ENCODE measurements around the gene ANKRD44.

The ANKRD44 gene

DNA sequence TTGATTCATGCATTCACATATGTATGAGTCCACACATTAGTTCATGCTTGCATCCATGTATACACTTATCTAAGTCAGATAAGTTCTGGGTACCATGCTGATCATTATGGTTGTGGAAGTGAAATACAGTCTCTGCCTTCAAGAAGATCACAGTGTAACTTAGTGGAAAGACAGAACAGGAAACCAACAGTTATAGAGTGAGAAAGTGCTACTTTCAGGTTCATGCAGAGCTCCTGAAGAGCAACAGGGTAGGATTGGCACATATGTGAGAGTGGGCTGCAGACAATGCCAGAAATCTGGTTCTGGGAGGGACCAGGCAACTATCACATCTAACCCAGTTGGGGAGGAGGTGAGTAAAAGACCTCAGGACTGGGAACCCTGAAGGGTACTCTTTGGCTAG, 348.7 kb downstream of the ANKRD44 start:
- Histone ChIP-seq H3K4me3 (ENCODE audit: low read length) (no peak overlapping the region), H3K27me3 (ENCODE audit: control insufficient read depth, low read length) (peaks cover 8% of the 10 kb centered on the region; the same call in 1 of the 2 replicates), H3K4me1 (ENCODE audit: control insufficient read depth, low read length) (no peaks in the 10 kb centered on the region), H3K9me2 (replicated peaks; ENCODE audit: control insufficient read depth, low read length) (no peaks in the 10 kb centered on the region), H3K4me2 (ENCODE audit: low read length) (no peak overlapping the region), H3K9me3 (ENCODE audit: control insufficient read depth, insufficient read depth, low read length) (no peaks in the 10 kb centered on the region), H4K20me1 (ENCODE audit: control insufficient read depth, insufficient read depth, low read depth, low read length) (no peaks in the 10 kb centered on the region), H3F3A (ENCODE audit: control insufficient read depth, insufficient read depth) (no peaks in the 10 kb centered on the region), H3K27ac (ENCODE audit: low read depth, low read length) (no peak overlapping the region), H3K36me3 (ENCODE audit: control insufficient read depth, low read length) (no peaks in the 10 kb centered on the region), H3K79me2 (ENCODE audit: control insufficient read depth, low read length) (no peaks in the 10 kb centered on the region)
- TF ChIP-seq EZH2phosphoT487 (IDR thresholded peaks at IDR 0.05; ENCODE audit: borderline replicate concordance, low read length): no peak
- TF ChIP-seq, protein P1, sequence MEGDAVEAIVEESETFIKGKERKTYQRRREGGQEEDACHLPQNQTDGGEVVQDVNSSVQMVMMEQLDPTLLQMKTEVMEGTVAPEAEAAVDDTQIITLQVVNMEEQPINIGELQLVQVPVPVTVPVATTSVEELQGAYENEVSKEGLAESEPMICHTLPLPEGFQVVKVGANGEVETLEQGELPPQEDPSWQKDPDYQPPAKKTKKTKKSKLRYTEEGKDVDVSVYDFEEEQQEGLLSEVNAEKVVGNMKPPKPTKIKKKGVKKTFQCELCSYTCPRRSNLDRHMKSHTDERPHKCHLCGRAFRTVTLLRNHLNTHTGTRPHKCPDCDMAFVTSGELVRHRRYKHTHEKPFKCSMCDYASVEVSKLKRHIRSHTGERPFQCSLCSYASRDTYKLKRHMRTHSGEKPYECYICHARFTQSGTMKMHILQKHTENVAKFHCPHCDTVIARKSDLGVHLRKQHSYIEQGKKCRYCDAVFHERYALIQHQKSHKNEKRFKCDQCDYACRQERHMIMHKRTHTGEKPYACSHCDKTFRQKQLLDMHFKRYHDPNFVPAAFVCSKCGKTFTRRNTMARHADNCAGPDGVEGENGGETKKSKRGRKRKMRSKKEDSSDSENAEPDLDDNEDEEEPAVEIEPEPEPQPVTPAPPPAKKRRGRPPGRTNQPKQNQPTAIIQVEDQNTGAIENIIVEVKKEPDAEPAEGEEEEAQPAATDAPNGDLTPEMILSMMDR (IDR thresholded peaks at IDR 0.05; ENCODE audit: low read depth, low read length, poor library complexity, severe bottlenecking): no peak

DNA sequence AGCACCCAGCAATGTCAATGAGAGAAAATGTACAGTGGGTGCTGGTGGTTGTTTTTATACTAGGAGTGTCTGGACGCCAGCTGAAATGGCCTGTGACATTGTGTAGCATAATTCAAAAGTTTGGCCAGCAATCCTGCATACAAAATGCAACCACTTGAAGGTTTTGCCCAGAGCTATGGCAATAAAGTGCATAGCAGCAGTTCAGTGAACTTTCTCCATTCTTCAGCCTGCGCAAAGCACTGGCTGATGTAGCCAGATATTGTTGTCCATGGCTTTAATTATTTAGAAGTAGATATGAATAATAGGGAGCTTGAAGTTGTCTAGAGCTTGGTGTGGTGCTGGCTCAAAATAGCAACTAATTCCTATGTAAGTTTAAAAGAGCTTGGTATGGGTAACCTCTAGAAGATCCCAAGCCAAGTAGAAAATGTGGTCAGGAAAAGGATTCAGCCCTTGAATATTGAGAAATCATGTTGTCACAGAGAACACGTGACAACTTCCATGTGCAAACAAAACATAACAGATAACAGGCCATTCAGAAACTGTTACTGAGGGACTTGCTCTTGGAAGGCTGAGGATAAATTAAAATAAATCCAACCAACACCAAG, 350.7 kb downstream of the ANKRD44 start:
- TF ChIP-seq EZH2phosphoT487 (IDR thresholded peaks at IDR 0.05; ENCODE audit: borderline replicate concordance, low read length): no peak
- TF ChIP-seq, protein P1 (IDR thresholded peaks at IDR 0.05; ENCODE audit: low read depth, low read length, poor library complexity, severe bottlenecking): no peak
- no peak overlapping the region for H3K4me3 ChIP-seq (ENCODE audit: low read length)

DNA sequence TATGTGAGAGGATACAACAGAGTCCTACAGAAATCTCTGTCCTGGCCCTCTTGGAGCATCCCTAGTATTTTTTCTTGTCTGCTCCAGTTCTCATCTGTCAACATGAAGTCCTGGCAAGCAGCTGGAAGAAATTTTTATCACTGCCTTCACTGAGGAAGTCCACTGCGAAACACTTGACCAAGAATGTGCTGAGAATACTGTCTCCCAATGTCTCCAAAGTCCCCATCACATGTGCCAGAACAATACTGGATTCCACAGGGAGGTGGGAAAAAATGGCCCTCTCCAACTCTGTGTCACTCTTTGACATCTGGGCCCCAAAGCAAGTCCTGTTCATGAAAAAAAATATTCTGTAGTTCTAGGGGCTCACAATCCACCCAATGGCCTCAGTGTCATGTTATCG, 351.3 kb downstream of the ANKRD44 start:
- Histone ChIP-seq H3K9me2 (replicated peaks; ENCODE audit: control insufficient read depth, low read length) (no peaks in the 10 kb centered on the region), H3K27ac (ENCODE audit: low read depth, low read length) (no peak overlapping the region), H3F3A (ENCODE audit: control insufficient read depth, insufficient read depth) (no peaks in the 10 kb centered on the region), H3K79me2 (ENCODE audit: control insufficient read depth, low read length) (no peaks in the 10 kb centered on the region), H3K4me2 (ENCODE audit: low read length) (no peak overlapping the region), H3K36me3 (ENCODE audit: control insufficient read depth, low read length) (no peaks in the 10 kb centered on the region), H3K9me3 (ENCODE audit: control insufficient read depth, insufficient read depth, low read length) (no peaks in the 10 kb centered on the region), H3K27me3 (ENCODE audit: control insufficient read depth, low read length) (peaks cover 8% of the 10 kb centered on the region; the same call in 1 of the 2 replicates), H3K4me3 (ENCODE audit: low read length) (no peak overlapping the region), H4K20me1 (ENCODE audit: control insufficient read depth, insufficient read depth, low read depth, low read length) (no peaks in the 10 kb centered on the region), H3K4me1 (ENCODE audit: control insufficient read depth, low read length) (no peaks in the 10 kb centered on the region)
- TF ChIP-seq, protein P1 (IDR thresholded peaks at IDR 0.05; ENCODE audit: low read depth, low read length, poor library complexity, severe bottlenecking): no peak
- TF ChIP-seq EZH2phosphoT487 (IDR thresholded peaks at IDR 0.05; ENCODE audit: borderline replicate concordance, low read length): no peak

More for the DNA sequence above, 350.7 kb downstream of the ANKRD44 start:
- no peaks in the 10 kb centered on the region for H3K36me3 ChIP-seq (ENCODE audit: control insufficient read depth, low read length)
- no peak overlapping the region for H3K4me2 ChIP-seq (ENCODE audit: low read length)
- no peaks in the 10 kb centered on the region for H3K9me2 ChIP-seq (replicated peaks; ENCODE audit: control insufficient read depth, low read length)
- H3F3A ChIP-seq (ENCODE audit: control insufficient read depth, insufficient read depth): no peaks in the 10 kb centered on the region
- no peaks in the 10 kb centered on the region for H3K9me3 ChIP-seq (ENCODE audit: control insufficient read depth, insufficient read depth, low read length)
- no peaks in the 10 kb centered on the region for H4K20me1 ChIP-seq (ENCODE audit: control insufficient read depth, insufficient read depth, low read depth, low read length)
- no peaks in the 10 kb centered on the region for H3K4me1 ChIP-seq (ENCODE audit: control insufficient read depth, low read length)
- H3K79me2 ChIP-seq (ENCODE audit: control insufficient read depth, low read length): no peaks in the 10 kb centered on the region
- H3K27ac ChIP-seq (ENCODE audit: low read depth, low read length): no peak overlapping the region
- H3K27me3 ChIP-seq (ENCODE audit: control insufficient read depth, low read length): peaks cover 8% of the 10 kb centered on the region; the same call in 1 of the 2 replicates

Data from DOHH2 (cell line).